Trophoblast cell (in vitro differentiated cells and primary cell): ENCODE data around the gene ARIH1.

Experiments used
- DNase-seq, 2 donors: peaks; one replicate each; pipeline ENCODE4 v3.0.0-alpha.2; 2016
- H2AFZ ChIP-seq: 2 replicates; pipeline ENCODE4 v1.6.1; 2013; ENCODE audit warnings: low read length, moderate library complexity, mild to moderate bottlenecking; ENCODE audit not compliant: insufficient read depth, poor library complexity
- H2AK5ac ChIP-seq: 2 replicates; pipeline ENCODE4 v1.6.1; 2013; ENCODE audit warnings: mild to moderate bottlenecking, low read length
- H2BK120ac ChIP-seq: 2 replicates; pipeline ENCODE4 v1.6.1; 2013; ENCODE audit warnings: low read length, mild to moderate bottlenecking, moderate library complexity; ENCODE audit not compliant: insufficient read depth, poor library complexity
- H2BK12ac ChIP-seq: 2 replicates; pipeline ENCODE4 v1.6.1; 2013; ENCODE audit warnings: mild to moderate bottlenecking, low read length, moderate library complexity
- H2BK5ac ChIP-seq: 2 replicates; pipeline ENCODE4 v1.6.1; 2013; ENCODE audit warnings: low read length, low read depth, moderate library complexity, mild to moderate bottlenecking; ENCODE audit not compliant: poor library complexity
- H3K14ac ChIP-seq: 2 replicates; pipeline ENCODE4 v1.6.1; 2013; ENCODE audit warnings: mild to moderate bottlenecking, low read length
- H3K18ac ChIP-seq: 2 replicates; pipeline ENCODE4 v1.6.1; 2013; ENCODE audit warnings: mild to moderate bottlenecking, low read length
- H3K23ac ChIP-seq: 2 replicates; pipeline ENCODE4 v1.6.1; 2013; ENCODE audit warnings: low read length
- H3K27ac ChIP-seq: 2 replicates; pipeline ENCODE4 v1.5.1; 2013; ENCODE audit warnings: low read depth, mild to moderate bottlenecking, inconsistent platforms, low read length, moderate library complexity
- H3K27me3 ChIP-seq: 2 replicates; pipeline ENCODE4 v1.6.1; 2013; ENCODE audit warnings: inconsistent platforms, mild to moderate bottlenecking, low read length, moderate library complexity; ENCODE audit not compliant: insufficient read depth
- H3K36me3 ChIP-seq, 2 experiments: 1 replicate in 1 of 2; 2 replicates in 1 of 2; pipeline ENCODE4 v1.6.1; 2013; ENCODE audit warnings: low read length in 2 of 2, mild to moderate bottlenecking in 2 of 2, moderate library complexity in 1 of 2; ENCODE audit not compliant: insufficient read depth in 2 of 2, control insufficient read depth in 1 of 2
- H3K4ac ChIP-seq: 2 replicates; pipeline ENCODE4 v1.6.1; 2013; ENCODE audit warnings: low read depth, mild to moderate bottlenecking, low read length, moderate library complexity
- H3K4me1 ChIP-seq, 2 experiments: 1 replicate in 1 of 2; 2 replicates in 1 of 2; pipeline ENCODE4 v1.6.1; 2013; ENCODE audit warnings: low read length in 2 of 2, mild to moderate bottlenecking in 2 of 2, moderate library complexity in 1 of 2; ENCODE audit not compliant: insufficient read depth in 2 of 2, control insufficient read depth in 1 of 2
- H3K4me2 ChIP-seq: 2 replicates; pipeline ENCODE4 v1.6.1; 2013; ENCODE audit warnings: inconsistent platforms, mild to moderate bottlenecking, low read length, moderate library complexity
- H3K4me3 ChIP-seq: 2 replicates; pipeline ENCODE4 v1.5.1; 2013; ENCODE audit warnings: mild to moderate bottlenecking, low read depth, low read length, inconsistent platforms
- H3K79me1 ChIP-seq: one replicate; pipeline ENCODE4 v1.6.1; 2013; ENCODE audit warnings: low read length
- H3K79me2 ChIP-seq: 2 replicates; pipeline ENCODE4 v1.6.1; 2013; ENCODE audit warnings: low read length, mild to moderate bottlenecking; ENCODE audit not compliant: control insufficient read depth, insufficient read depth, poor library complexity
- H3K9ac ChIP-seq: 2 replicates; pipeline ENCODE4 v1.6.1; 2013; ENCODE audit warnings: mild to moderate bottlenecking, low read length
- H3K9me3 ChIP-seq: 2 replicates; pipeline ENCODE4 v1.6.1; 2013; ENCODE audit warnings: low read depth, mild to moderate bottlenecking, control low read depth, inconsistent platforms, low read length; ENCODE audit not compliant: insufficient read depth
- H4K12ac ChIP-seq: 2 replicates; pipeline ENCODE4 v1.6.1; 2013; ENCODE audit warnings: low read depth, mild to moderate bottlenecking, low read length, moderate library complexity
- H4K8ac ChIP-seq: 2 replicates; pipeline ENCODE4 v1.6.1; 2013; ENCODE audit warnings: low read depth, mild to moderate bottlenecking, low read length, moderate library complexity
- H4K91ac ChIP-seq: one replicate; pipeline ENCODE4 v1.6.1; 2013; ENCODE audit warnings: low read depth, mild to moderate bottlenecking, low read length, moderate library complexity
- WGBS: extraction: QIAGEN DNeasy Blood & Tissue Kit; methylation state at CpG from one replicate; pipeline ENCODE4 v1.1.7; 2013; ENCODE audit warnings: missing lambda C conversion rate; ENCODE audit not compliant: insufficient read length, insufficient coverage; ENCODE audit errors: extremely low coverage; 5-methylcytosine and 5-hydroxymethylcytosine counted together

Gene ARIH1

DNA sequence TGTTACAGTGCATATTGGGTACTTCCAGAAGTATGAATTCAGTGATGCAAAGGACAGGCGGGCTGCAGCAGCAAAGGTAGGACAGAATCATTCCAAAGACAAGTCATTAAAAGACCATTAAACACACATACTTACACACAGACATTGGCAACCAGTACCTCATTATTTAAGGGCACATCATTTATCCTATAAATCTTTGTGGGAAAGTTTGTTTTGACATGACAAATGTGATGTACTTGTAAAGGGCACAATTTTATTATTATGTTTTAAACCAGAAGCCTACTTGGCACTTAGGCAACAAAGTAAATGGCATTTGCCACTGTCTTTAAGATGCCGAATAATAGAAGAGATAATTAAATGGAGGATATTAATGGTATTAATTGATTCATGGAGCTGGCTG lies 22.7 kb downstream of the ARIH1 start:
- H3K4ac ChIP-seq = peak overlapping the region; percentile 79
- no peak overlapping the region for H2BK12ac ChIP-seq
- H3K79me2 ChIP-seq = peaks cover 8% of the 10 kb centered on the region
- no peak overlapping the region for H4K91ac ChIP-seq
- peaks cover 0 to 3% of the 10 kb centered on the region in 2 experiments for H3K36me3 ChIP-seq
- no peak overlapping the region for H3K4me2 ChIP-seq
- DNase-seq = no peak
- no peaks in the 10 kb centered on the region for H3K9me3 ChIP-seq
- H3K14ac ChIP-seq = no peak overlapping the region
- no peak overlapping the region for H4K8ac ChIP-seq
- no peak overlapping the region for H2BK5ac ChIP-seq
- H3K4me3 ChIP-seq = no peak overlapping the region
- no peak overlapping the region for H4K12ac ChIP-seq
- WGBS = no CpG with 5 or more reads among the region's 2 CpGs
- H3K79me1 ChIP-seq = no peaks in the 10 kb centered on the region
- no peak overlapping the region for H3K18ac ChIP-seq
- H3K27me3 ChIP-seq = no peaks in the 10 kb centered on the region
- no peaks in the 10 kb centered on the region for H3K4me1 ChIP-seq
- H3K27ac ChIP-seq = no peak overlapping the region
- H3K9ac ChIP-seq = no peak overlapping the region
- no peak overlapping the region for H2BK120ac ChIP-seq
- no peak overlapping the region for H2AFZ ChIP-seq
- no peak overlapping the region for H2AK5ac ChIP-seq
- H3K23ac ChIP-seq = no peak overlapping the region

DNA sequence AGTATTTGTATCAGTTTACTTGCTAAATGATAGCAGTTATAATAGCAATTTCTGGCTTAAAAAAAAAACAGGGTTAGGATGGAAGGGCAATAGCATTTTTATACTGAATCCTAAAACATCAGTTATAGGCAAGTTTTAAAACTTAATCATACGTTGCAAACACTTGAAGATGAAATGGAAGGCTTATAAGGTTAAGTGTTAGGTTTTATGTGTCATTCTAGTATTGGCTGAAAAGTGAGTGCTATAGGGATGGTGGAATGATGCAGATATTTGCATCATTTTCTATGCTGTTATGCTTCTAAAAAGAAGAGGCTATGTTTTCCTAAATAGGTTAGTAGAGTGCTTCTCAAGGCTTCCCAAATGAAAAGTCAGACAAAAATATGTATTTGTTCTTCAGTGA lies 23.3 kb downstream of the ARIH1 start:
- Histone ChIP-seq H4K8ac (no peak overlapping the region), H2BK12ac (no peak overlapping the region), H3K9me3 (no peaks in the 10 kb centered on the region), H3K18ac (no peak overlapping the region), H3K9ac (no peak overlapping the region), H4K91ac (no peak overlapping the region), H3K27me3 (no peaks in the 10 kb centered on the region), H2AK5ac (no peak overlapping the region), H2BK5ac (no peak overlapping the region), H3K27ac (no peak overlapping the region), H4K12ac (no peak overlapping the region), H3K4me2 (no peak overlapping the region), H3K79me1 (no peaks in the 10 kb centered on the region), H3K23ac (no peak overlapping the region), H3K4me1 (no peaks in the 10 kb centered on the region), H3K36me3 (peaks cover 0 to 3% of the 10 kb centered on the region in 2 experiments), H3K4ac (no peak overlapping the region), H3K14ac (no peak overlapping the region), H3K79me2 (peaks cover 9% of the 10 kb centered on the region), H2AFZ (no peak overlapping the region), H3K4me3 (no peak overlapping the region), H2BK120ac (no peak overlapping the region)
- DNase-seq = no peak
- no CpG with 5 or more reads among the region's 1 CpG for WGBS

GRCh38 chr15:72502220-72502809 lies 28.2 kb downstream of the ARIH1 start:
- Histone ChIP-seq H2BK120ac (no peak overlapping the region), H3K9ac (no peak overlapping the region), H2BK12ac (no peak overlapping the region), H3K14ac (no peak overlapping the region), H4K12ac (no peak overlapping the region), H3K4me3 (no peak overlapping the region), H4K8ac (no peak overlapping the region), H3K79me2 (peaks cover 13% of the 10 kb centered on the region), H3K23ac (no peak overlapping the region), H2AK5ac (no peak overlapping the region), H3K4me1 (no peaks in the 10 kb centered on the region), H3K36me3 (peaks cover 2 to 3% of the 10 kb centered on the region in 2 experiments), H2AFZ (no peak overlapping the region), H3K18ac (no peak overlapping the region), H3K27me3 (no peaks in the 10 kb centered on the region), H2BK5ac (no peak overlapping the region), H4K91ac (no peak overlapping the region), H3K27ac (no peak overlapping the region), H3K4ac (peak overlapping the region; percentile 95), H3K79me1 (no peaks in the 10 kb centered on the region), H3K9me3 (no peaks in the 10 kb centered on the region), H3K4me2 (no peak overlapping the region)
- no CpG with 5 or more reads among the region's 5 CpGs for WGBS
- no peak for DNase-seq

- Histone ChIP-seq H3K18ac (no peak overlapping the region), H3K4ac (peak overlapping the region; percentile 93), H2AFZ (no peak overlapping the region), H3K36me3 (peaks cover 2 to 3% of the 10 kb centered on the region in 2 experiments), H3K4me2 (no peak overlapping the region), H2BK12ac (no peak overlapping the region), H3K23ac (no peak overlapping the region), H3K9ac (no peak overlapping the region), H3K79me2 (peaks cover 15% of the 10 kb centered on the region), H4K8ac (no peak overlapping the region), H3K14ac (no peak overlapping the region), H3K27ac (no peak overlapping the region), H3K27me3 (no peaks in the 10 kb centered on the region), H2AK5ac (no peak overlapping the region), H3K4me3 (no peak overlapping the region), H4K12ac (no peak overlapping the region), H3K9me3 (no peaks in the 10 kb centered on the region), H4K91ac (no peak overlapping the region), H3K79me1 (no peaks in the 10 kb centered on the region), H2BK120ac (no peak overlapping the region), H2BK5ac (no peak overlapping the region), H3K4me1 (no peaks in the 10 kb centered on the region)
- WGBS = 100% methylated on average over 1 of the region's 1 CpG
- DNase-seq = no peak
Observed at GRCh38 chr15:72503147-72503546, 29.0 kb downstream of the ARIH1 start.
